GM10248 (cell line): ENCODE data around the gene CAPRIN1.

Experiments
- CTCF ChIA-PET: fragments of 300-600 bp; sonication (Branson Sonifier 250); formaldehyde crosslinking; extraction: SDS; loops from one replicate; lab custom pipeline; 2021; ENCODE audit warnings: antibody characterized with exemption; lab: Yijun Ruan, JAX
- POLR2A ChIA-PET: fragments of 350-650 bp; sonication (Branson Sonifier 250); formaldehyde crosslinking; extraction: SDS; loops from one replicate; lab custom pipeline; 2020; ENCODE audit warnings: antibody characterized with exemption; lab: Yijun Ruan, JAX
- DNase-seq: peaks from one replicate; pipeline ENCODE4 v3.0.0; 2012; ENCODE audit errors: extremely low spot score
- TF ChIP-seq, protein P1 (sequence below): IDR thresholded peaks from 2 replicates; pipeline ENCODE4 v1.5.1; 2012; ENCODE audit warnings: mild to moderate bottlenecking, low read depth; ENCODE audit errors: extremely low read depth, missing control alignments, control extremely low read depth

CAPRIN1 gene

DNA sequence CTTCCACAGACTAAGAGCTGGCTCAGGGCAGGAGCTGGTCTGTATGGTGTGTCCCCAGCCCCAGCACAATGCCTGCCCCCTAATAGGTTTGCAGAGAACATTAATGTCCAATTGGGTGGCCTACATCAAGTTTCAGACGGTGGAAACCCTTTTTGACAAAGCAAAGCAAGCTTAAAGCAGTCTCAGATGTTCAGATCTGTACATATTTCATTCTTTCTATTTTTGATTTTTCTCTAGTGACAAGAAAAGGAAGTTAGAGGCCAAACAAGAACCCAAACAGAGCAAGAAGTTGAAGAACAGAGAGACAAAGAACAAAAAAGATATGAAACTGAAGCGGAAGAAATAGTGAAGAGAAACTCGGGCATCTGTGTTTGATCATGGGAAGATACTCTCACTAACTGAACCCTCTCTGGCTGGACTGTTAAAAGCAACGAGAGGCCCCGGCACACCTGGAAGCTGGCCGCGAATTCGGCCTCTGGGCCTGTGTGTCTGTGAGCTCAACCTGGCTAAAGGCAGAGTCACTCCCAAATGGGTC is 94.4 kb downstream of the CAPRIN1 start:
- peak; percentile 67 for DNase-seq
- POLR2A ChIA-PET: no interaction called here
- CTCF ChIA-PET: interaction anchor here (0.8 to 2.2 kb wide), 3 partner anchors 8 to 175 kb away, joined by 3 to 6 read pairs (median 4); no protein-coding TSS in a partner anchor
- TF ChIP-seq, protein P1, sequence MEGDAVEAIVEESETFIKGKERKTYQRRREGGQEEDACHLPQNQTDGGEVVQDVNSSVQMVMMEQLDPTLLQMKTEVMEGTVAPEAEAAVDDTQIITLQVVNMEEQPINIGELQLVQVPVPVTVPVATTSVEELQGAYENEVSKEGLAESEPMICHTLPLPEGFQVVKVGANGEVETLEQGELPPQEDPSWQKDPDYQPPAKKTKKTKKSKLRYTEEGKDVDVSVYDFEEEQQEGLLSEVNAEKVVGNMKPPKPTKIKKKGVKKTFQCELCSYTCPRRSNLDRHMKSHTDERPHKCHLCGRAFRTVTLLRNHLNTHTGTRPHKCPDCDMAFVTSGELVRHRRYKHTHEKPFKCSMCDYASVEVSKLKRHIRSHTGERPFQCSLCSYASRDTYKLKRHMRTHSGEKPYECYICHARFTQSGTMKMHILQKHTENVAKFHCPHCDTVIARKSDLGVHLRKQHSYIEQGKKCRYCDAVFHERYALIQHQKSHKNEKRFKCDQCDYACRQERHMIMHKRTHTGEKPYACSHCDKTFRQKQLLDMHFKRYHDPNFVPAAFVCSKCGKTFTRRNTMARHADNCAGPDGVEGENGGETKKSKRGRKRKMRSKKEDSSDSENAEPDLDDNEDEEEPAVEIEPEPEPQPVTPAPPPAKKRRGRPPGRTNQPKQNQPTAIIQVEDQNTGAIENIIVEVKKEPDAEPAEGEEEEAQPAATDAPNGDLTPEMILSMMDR: no peak

DNA sequence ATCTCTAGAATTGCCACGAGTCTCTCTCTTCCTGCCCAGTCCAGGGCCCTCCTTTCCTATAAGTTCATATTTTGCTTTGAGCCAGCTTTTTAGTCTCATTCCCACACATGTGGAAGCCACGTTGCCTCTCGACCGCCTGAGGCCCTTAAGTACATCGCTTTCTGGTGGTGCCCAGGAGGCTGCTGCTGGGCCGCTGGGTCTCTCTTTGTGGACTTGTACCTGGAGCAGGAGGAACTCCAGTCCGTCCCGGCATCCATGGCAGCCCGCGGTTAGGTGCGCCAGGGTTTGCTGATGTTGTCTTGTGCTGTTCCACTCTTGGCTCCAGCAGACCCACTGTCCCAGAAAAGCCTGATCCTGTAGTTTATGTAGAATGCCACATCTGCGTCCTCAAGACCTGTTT is 94.9 kb downstream of the CAPRIN1 start:
- DNase-seq: no peak
- TF ChIP-seq, protein P1: no peak
- ChIA-PET CTCF (interaction anchor here (0.8 to 2.2 kb wide), 3 partner anchors 8 to 175 kb away, joined by 3 to 6 read pairs (median 4); no protein-coding TSS in a partner anchor), POLR2A (no interaction called here)

DNA sequence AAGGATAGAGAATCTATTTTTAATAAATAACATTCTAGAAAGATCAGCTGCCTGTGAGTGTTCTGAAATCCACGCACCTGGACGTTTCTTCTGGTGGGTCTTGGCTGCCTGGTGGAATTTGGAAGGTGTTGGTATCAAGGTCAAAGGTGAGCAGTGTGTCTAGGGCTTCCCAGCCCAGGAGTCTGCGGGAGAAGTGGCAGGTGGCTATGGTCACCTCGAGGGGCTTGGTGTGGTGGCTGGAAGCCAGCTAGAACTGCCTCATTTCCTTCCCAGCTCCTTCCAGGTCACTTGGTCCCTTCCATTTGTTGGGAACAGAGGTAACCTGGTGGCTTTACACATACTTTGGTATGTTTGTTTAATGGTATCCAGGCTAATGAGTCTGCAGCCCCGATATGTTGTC is 95.3 kb downstream of the CAPRIN1 start:
- ChIA-PET POLR2A (no interaction called here), CTCF (interaction anchor here (2.2 kb wide), 1 partner anchor 13 kb away, joined by 6 read pairs; no protein-coding TSS in a partner anchor)
- no peak for DNase-seq
- TF ChIP-seq, protein P1: no peak

DNA sequence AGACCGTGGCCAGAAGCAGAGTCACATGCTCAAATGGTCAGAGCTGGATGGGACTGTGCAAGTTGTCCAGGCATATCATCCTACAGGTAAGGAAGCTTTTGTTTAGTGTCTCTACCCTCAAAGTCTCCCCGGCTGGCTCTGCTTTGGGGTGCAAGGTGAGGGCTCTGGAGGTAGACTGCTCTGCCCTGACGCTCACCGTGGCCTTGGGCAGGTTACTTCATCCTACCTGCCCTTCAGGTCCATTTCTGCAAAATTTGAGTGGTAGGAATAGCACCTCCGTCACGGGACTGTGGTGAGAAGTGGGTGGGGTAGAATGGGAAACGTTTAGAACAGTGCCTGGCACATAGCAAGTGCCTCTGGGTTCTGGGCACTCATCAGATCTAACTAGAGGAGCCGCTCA is 96.0 kb downstream of the CAPRIN1 start:
- CTCF ChIA-PET: no interaction called here

DNA sequence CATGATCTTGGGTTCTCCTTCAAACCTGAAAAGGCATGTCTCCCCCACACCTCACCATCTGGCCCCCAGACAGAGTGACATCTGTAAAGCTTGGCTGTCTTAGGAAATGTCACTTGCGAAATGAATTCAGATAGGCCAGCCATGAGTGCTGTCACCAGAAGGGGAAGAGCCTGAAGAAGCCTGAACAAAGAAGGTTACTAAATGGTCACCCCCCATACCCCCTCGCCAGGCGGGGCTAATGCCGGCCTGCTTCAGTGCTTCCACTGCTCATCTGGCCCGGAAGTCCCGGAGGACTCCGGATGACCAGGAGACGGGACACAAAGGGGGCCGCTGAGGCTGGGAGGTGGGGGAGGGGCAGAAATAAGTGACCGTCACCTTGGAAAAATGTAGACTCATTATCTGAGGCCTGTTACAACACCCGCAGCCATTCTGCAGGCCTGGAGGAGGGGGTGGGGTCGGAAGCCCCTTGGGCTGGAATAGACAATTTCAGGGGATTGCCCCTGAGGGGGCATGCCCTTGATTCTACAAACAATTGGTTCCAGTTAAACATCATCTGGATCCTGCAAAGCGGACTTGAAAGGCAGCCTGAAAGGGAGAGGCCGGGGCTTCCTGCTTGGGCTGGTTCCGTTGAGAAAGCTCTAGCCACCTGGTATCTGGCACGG is 97.1 kb downstream of the CAPRIN1 start:
- CTCF ChIA-PET: interaction anchor here (0.8 kb wide), 1 partner anchor 13 kb away, joined by 3 read pairs; no protein-coding TSS in a partner anchor
- POLR2A ChIA-PET: no interaction called here

More for the DNA sequence above, 96.0 kb downstream of the CAPRIN1 start:
- no peak for DNase-seq
- POLR2A ChIA-PET: no interaction called here
- TF ChIP-seq, protein P1: no peak

DNA sequence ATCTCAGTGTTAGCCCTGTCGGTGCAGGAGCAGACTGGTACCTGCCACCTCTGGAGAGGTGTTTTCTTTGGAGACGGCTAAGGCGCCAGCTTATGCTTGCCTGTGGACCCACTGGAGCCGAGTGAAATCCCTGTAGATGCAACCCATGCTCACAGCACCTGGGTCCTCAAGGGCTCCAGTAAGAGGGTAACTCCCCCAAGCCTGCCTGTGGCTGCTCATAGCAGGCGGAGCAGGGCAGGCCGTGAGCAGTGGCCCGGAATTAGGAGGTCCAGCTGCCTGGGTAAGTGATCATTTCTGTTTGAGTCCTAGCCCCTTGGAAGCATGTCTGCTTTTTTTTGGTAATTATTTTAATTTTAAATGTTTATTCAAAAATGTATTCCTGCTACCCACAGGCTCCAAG is 97.7 kb downstream of the CAPRIN1 start:
- no peak for DNase-seq
- POLR2A ChIA-PET: no interaction called here
- CTCF ChIA-PET: interaction anchor here (1.4 to 1.5 kb wide), 2 partner anchors 8 to 52 kb away, joined by 3 to 5 read pairs; no protein-coding TSS in a partner anchor
- TF ChIP-seq, protein P1: no peak

More for the DNA sequence above, 97.1 kb downstream of the CAPRIN1 start:
- TF ChIP-seq, protein P1: no peak
- DNase-seq: no peak
